H1 (cell line): ENCODE measurements around the gene HS6ST1. TPM values are rescaled to one million over a fixed set of nuclear protein-coding genes. Genes with fewer than 3 reads are reported as not detected.

Experiments used
- CTCF ChIA-PET: fragments of 300-600 bp; sonication (Branson Sonifier 250); formaldehyde crosslinking; loops from one replicate; lab custom pipeline; 2021; ENCODE audit not compliant: partially characterized antibody; lab: Charles Lee
- POLR2A ChIA-PET: fragments of 300-600 bp; sonication (Branson Sonifier 250); formaldehyde crosslinking; loops from one replicate; lab custom pipeline; 2021; ENCODE audit warnings: inconsistent platforms; ENCODE audit not compliant: partially characterized antibody; lab: Charles Lee
- DNase-seq, 2 experiments: peaks; one replicate each; pipeline versions ENCODE4 v3.0.0 to v3.0.0-alpha.2; 2010 to 2022; ENCODE audit warnings: low spot score in 2 of 2, low read depth in 1 of 2, mixed read lengths in 1 of 2
- FAIRE-seq: peaks from 2 replicates; lab custom pipeline; 2011; peaks lifted over from hg19 to GRCh38; lab: Jason Lieb, UNC
- H2AFZ ChIP-seq: 2 replicates; pipeline ENCODE4 v1.8.1; 2012; ENCODE audit warnings: low read length, inconsistent platforms
- H2AK5ac ChIP-seq: 2 replicates; pipeline ENCODE4 v1.6.1; 2013; ENCODE audit warnings: low read depth, low read length
- H2BK120ac ChIP-seq: replicated peaks from 2 replicates; pipeline ENCODE3; 2013; ENCODE audit warnings: low read depth, low read length, inconsistent platforms
- H2BK12ac ChIP-seq: 2 replicates; pipeline ENCODE4 v1.6.1; 2013; ENCODE audit warnings: low read depth, low read length
- H2BK15ac ChIP-seq: 2 replicates; pipeline ENCODE4 v1.6.1; 2013; ENCODE audit warnings: low read length
- H2BK20ac ChIP-seq: 2 replicates; pipeline ENCODE4 v1.6.1; 2013; ENCODE audit warnings: low read length
- H2BK5ac ChIP-seq: 2 replicates; pipeline ENCODE4 v1.6.1; 2013; ENCODE audit warnings: low read depth, low read length
- H3K14ac ChIP-seq: 2 replicates; pipeline ENCODE4 v1.6.1; 2013; ENCODE audit warnings: inconsistent platforms; ENCODE audit not compliant: insufficient read length
- H3K18ac ChIP-seq: 2 replicates; pipeline ENCODE4 v1.6.1; 2013; ENCODE audit warnings: low read length; ENCODE audit errors: extremely low read depth
- H3K23ac ChIP-seq: 2 replicates; pipeline ENCODE4 v1.6.1; 2013; ENCODE audit warnings: inconsistent platforms; ENCODE audit not compliant: insufficient read length
- H3K23me2 ChIP-seq: 2 replicates; pipeline ENCODE4 v1.6.1; 2013; ENCODE audit warnings: low read depth, low read length
- H3K27ac ChIP-seq: 2 replicates; pipeline ENCODE4 v1.6.1; 2011; ENCODE audit warnings: low read depth, low read length, inconsistent platforms
- H3K27me3 ChIP-seq, 4 experiments: replicated peaks in 1 of 4; 1 replicate in 1 of 4; 2 replicates in 3 of 4; pipeline versions ENCODE4 v1.6.1 to v1.8.1; 2011 to 2013; ENCODE audit warnings: low read length in 3 of 4, mild to moderate bottlenecking in 3 of 4, inconsistent platforms in 2 of 4, mixed read lengths in 2 of 4, moderate library complexity in 1 of 4; ENCODE audit not compliant: control insufficient read depth in 3 of 4, insufficient read depth in 3 of 4; ENCODE audit errors: extremely low read depth in 1 of 4
- H3K36me3 ChIP-seq, 4 experiments: 2 replicates each; pipeline versions ENCODE4 v1.6.1 to v1.8.1; 2011 to 2013; ENCODE audit warnings: mild to moderate bottlenecking in 4 of 4, low read length in 3 of 4, moderate library complexity in 2 of 4, control low read depth in 1 of 4, inconsistent platforms in 1 of 4; ENCODE audit not compliant: insufficient read depth in 4 of 4, control insufficient read depth in 2 of 4
- H3K4ac ChIP-seq: replicated peaks from 2 replicates; pipeline ENCODE3; 2013; ENCODE audit warnings: low read length, low read depth, mixed read lengths, inconsistent platforms; ENCODE audit not compliant: insufficient read length
- H3K4me1 ChIP-seq, 4 experiments: replicated peaks in 1 of 4; 1 replicate in 1 of 4; 2 replicates in 3 of 4; pipeline versions ENCODE4 v1.6.1 to v1.8.1; 2011 to 2013; ENCODE audit warnings: low read length in 3 of 4, inconsistent platforms in 2 of 4, mixed read lengths in 1 of 4; ENCODE audit not compliant: insufficient read depth in 4 of 4, control insufficient read depth in 3 of 4
- H3K4me2 ChIP-seq, 2 experiments: 2 replicates each; pipeline versions ENCODE4 v1.6.1 to v1.8.1; 2011 to 2013; ENCODE audit warnings: low read depth in 2 of 2, low read length in 2 of 2, control low read depth in 1 of 2, inconsistent platforms in 1 of 2, mild to moderate bottlenecking in 1 of 2; ENCODE audit not compliant: insufficient read depth in 1 of 2
- H3K4me3 ChIP-seq, 4 experiments: fragments of 200-600, 300-600 bp in 1 of 4; sonication (generic), shearing (Covaris generic), sonication (Bioruptor Twin) in 1 of 4; 2 replicates each; pipeline versions ENCODE4 v1.5.1 to v1.8.1; 2011 to 2016; ENCODE audit warnings: low read length in 4 of 4, low read depth in 3 of 4, control low read depth in 2 of 4, inconsistent platforms in 2 of 4, mild to moderate bottlenecking in 2 of 4, mixed read lengths in 1 of 4, moderate library complexity in 1 of 4; ENCODE audit not compliant: insufficient read depth in 2 of 4; ENCODE audit errors: extremely low read depth in 1 of 4
- H3K56ac ChIP-seq: replicated peaks from 2 replicates; pipeline ENCODE3; 2013; ENCODE audit warnings: low read depth, mild to moderate bottlenecking, mixed read lengths, low read length, inconsistent platforms; ENCODE audit not compliant: insufficient read length
- H3K79me1 ChIP-seq: 2 replicates; pipeline ENCODE4 v1.6.1; 2013; ENCODE audit warnings: low read depth, low read length, control low read depth
- H3K79me2 ChIP-seq, 2 experiments: 2 replicates each; pipeline versions ENCODE4 v1.6.1 to v1.8.1; 2012 to 2013; ENCODE audit warnings: low read length in 2 of 2, mild to moderate bottlenecking in 2 of 2, inconsistent platforms in 1 of 2; ENCODE audit not compliant: insufficient read depth in 2 of 2, control insufficient read depth in 1 of 2
- H3K9ac ChIP-seq, 4 experiments: replicated peaks in 1 of 4; 1 replicate in 1 of 4; 2 replicates in 3 of 4; pipeline versions ENCODE4 v1.6.1 to v1.8.1; 2011 to 2013; ENCODE audit warnings: low read depth in 3 of 4, low read length in 3 of 4, control low read depth in 2 of 4, mild to moderate bottlenecking in 2 of 4, moderate library complexity in 2 of 4, inconsistent platforms in 1 of 4; ENCODE audit errors: extremely low read depth in 1 of 4
- H3K9me3 ChIP-seq, 2 experiments: 2 replicates each; pipeline versions ENCODE4 v1.6.1 to v1.8.1; 2012 to 2013; ENCODE audit warnings: mild to moderate bottlenecking in 2 of 2, moderate library complexity in 2 of 2, control low read depth in 1 of 2, inconsistent platforms in 1 of 2, low read depth in 1 of 2, low read length in 1 of 2, mixed read lengths in 1 of 2; ENCODE audit not compliant: insufficient read depth in 2 of 2
- H4K20me1 ChIP-seq, 2 experiments: replicated peaks in 1 of 2; 2 replicates each; pipeline versions ENCODE3 to v1.8.1; 2011 to 2013; ENCODE audit warnings: inconsistent platforms in 2 of 2, low read length in 2 of 2, mild to moderate bottlenecking in 1 of 2; ENCODE audit not compliant: insufficient read depth in 2 of 2, control insufficient read depth in 1 of 2
- H4K5ac ChIP-seq: 2 replicates; pipeline ENCODE4 v1.6.1; 2013; ENCODE audit warnings: low read length, low read depth, mixed read lengths, inconsistent platforms; ENCODE audit not compliant: insufficient read length
- H4K8ac ChIP-seq: 2 replicates; pipeline ENCODE4 v1.8.0; 2013; ENCODE audit warnings: mild to moderate bottlenecking, moderate library complexity, low read length, inconsistent platforms; ENCODE audit not compliant: insufficient read depth; ENCODE audit errors: extremely low read depth
- H4K91ac ChIP-seq: replicated peaks from 2 replicates; pipeline ENCODE3; 2013; ENCODE audit warnings: low read length, mixed read lengths, inconsistent platforms; ENCODE audit not compliant: insufficient read length
- CBX5 ChIP-seq: fragments of 300-800, 300-1000 bp; sonication (generic); IDR thresholded peaks from 2 replicates; pipeline ENCODE4 v1.7.1; 2016; ENCODE audit warnings: antibody characterized with exemption, low read length, low read depth
- CHD2 ChIP-seq: IDR thresholded peaks from 2 replicates; pipeline ENCODE4 v1.6.1; 2012; ENCODE audit warnings: low read length, improper control_type of control experiment
- EZH2 ChIP-seq: fragments of 200-600 bp; sonication (generic); IDR thresholded peaks from 2 replicates; pipeline ENCODE4 v1.7.1; 2012; ENCODE audit warnings: low read depth, mild to moderate bottlenecking, moderate library complexity, low read length, inconsistent platforms; ENCODE audit not compliant: severe bottlenecking
- KDM5A ChIP-seq: fragments of 200-600 bp; IDR thresholded peaks from 2 replicates; pipeline ENCODE4 v1.7.1; 2012; ENCODE audit warnings: mild to moderate bottlenecking, low read length, inconsistent platforms, mixed read lengths
- MAFK ChIP-seq: IDR thresholded peaks from 2 replicates; pipeline ENCODE4 v1.6.1; 2012; ENCODE audit warnings: low read depth, mild to moderate bottlenecking, improper control_type of control experiment, low read length
- NANOG ChIP-seq: IDR thresholded peaks from 2 replicates; pipeline ENCODE4 v1.6.1; 2011; ENCODE audit warnings: low read length, low read depth, mild to moderate bottlenecking, inconsistent platforms; ENCODE audit not compliant: insufficient read depth, poor library complexity, severe bottlenecking
- NRF1 ChIP-seq: IDR thresholded peaks from 2 replicates; pipeline ENCODE4 v1.6.1; 2011; ENCODE audit warnings: mild to moderate bottlenecking, low read depth, low read length, improper control_type of control experiment
- RFX5 ChIP-seq: IDR thresholded peaks from 2 replicates; pipeline ENCODE4 v1.6.1; 2011; ENCODE audit warnings: low read depth, low read length, improper control_type of control experiment, borderline replicate concordance
- SIN3A ChIP-seq, 2 experiments: IDR thresholded peaks in 1 of 2; conservative IDR thresholded peaks in 1 of 2; 2 replicates each; pipeline ENCODE4 v1.6.1; 2011 to 2012; ENCODE audit warnings: low read length in 2 of 2, improper control_type of control experiment in 1 of 2, low read depth in 1 of 2, mild to moderate bottlenecking in 1 of 2
- SIX5 ChIP-seq: IDR thresholded peaks from 2 replicates; pipeline ENCODE4 v1.6.1; 2011; ENCODE audit warnings: mild to moderate bottlenecking, low read depth, low read length
- SRF ChIP-seq: IDR thresholded peaks from 2 replicates; pipeline ENCODE4 v1.6.1; 2011; ENCODE audit warnings: mild to moderate bottlenecking, low read depth, low read length, moderate library complexity
- TAF1 ChIP-seq: IDR thresholded peaks from 2 replicates; pipeline ENCODE4 v1.6.1; 2011; ENCODE audit warnings: mild to moderate bottlenecking, low read depth, low read length
- YY1 ChIP-seq: IDR thresholded peaks from 2 replicates; pipeline ENCODE4 v1.6.1; 2011; ENCODE audit warnings: low read depth, mild to moderate bottlenecking, low read length
- WGBS, 2 experiments: shearing (Covaris generic) in 1 of 2; methylation state at CpG; one replicate each; pipeline versions ENCODE4 v1.1.6 to v1.1.7; 2013 to 2015; ENCODE audit warnings: low lambda C conversion rate in 2 of 2, mixed read lengths in 2 of 2, inconsistent platforms in 1 of 2, low coverage in 1 of 2, missing lambda C conversion rate in 1 of 2; ENCODE audit not compliant: insufficient replicate concordance in 2 of 2, insufficient coverage in 1 of 2, insufficient read length in 1 of 2; ENCODE audit errors: extremely low coverage in 1 of 2, missing lambda C conversion rate in 1 of 2; 5-methylcytosine and 5-hydroxymethylcytosine counted together
- polyA plus RNA-seq, 7 experiments: library from polyadenylated mRNA; depleted of rRNA in 3 of 7; stranded (reverse) in 5 of 7; unstranded in 2 of 7; fragments of >200 nt in 5 of 7; fragments of 200-250 nt in 2 of 7; gene quantifications; 1 replicate in 5 of 7; 2 replicates in 1 of 7; 4 replicates in 1 of 7; pipeline versions ENCODE4 v1.2.1 to v1.2.3, GENCODE V29; 2011 to 2013; ENCODE audit warnings: missing spikeins in 2 of 7, mixed read lengths in 2 of 7
- total RNA-seq: library from RNA; stranded (reverse); fragmentation: NEBNext Ultra II Directional; extraction: Animal tissue kit (Norgen Biotek cat#: 25700); gene quantifications from 2 replicates; pipeline ENCODE4 v1.2.1, GENCODE V29; 2021

Gene HS6ST1
- total and polyA plus RNA-seq, 2 of the 8 experiments (the other 6 are each of a cell fraction or from before 2014, with no cell fraction given) = 37.4 to 74.6 TPM

DNA sequence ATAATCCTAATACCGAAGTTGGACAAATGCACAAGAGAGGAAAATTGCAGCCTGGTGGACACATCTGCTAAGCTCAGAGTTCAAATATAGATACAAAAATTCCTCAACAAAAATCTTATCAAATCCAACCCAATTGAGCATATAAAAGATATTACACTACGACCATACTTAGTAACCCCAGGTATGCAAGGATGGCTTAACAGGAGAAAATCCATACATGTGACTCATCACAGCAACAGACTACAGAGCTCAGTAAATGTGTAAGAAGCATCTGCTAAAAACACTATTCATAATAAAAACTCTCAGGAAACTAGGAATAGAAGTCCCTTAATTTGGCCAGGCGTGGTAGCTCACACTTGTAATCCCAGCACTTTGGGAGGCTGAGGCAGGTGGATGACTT is 28.3 kb downstream of the HS6ST1 start:
- Histone ChIP-seq H3K9ac (no peak overlapping the region), H3K4ac (no peak overlapping the region), H4K91ac (no peak overlapping the region), H3K14ac (no peak overlapping the region), H2BK120ac (no peak overlapping the region), H3K9me3 (no peaks in the 10 kb centered on the region), H3K79me2 (peaks cover 3 to 98% of the 10 kb centered on the region in 2 experiments; a peak in 3 of 4 replicates), H4K8ac (no peak overlapping the region), H3K36me3 (peaks cover 0 to 4% (median 0%) of the 10 kb centered on the region in 4 experiments; a peak in 3 of 8 replicates), H2BK12ac (no peak overlapping the region), H3K79me1 (peaks cover 54% of the 10 kb centered on the region), H3K23me2 (no peaks in the 10 kb centered on the region), H3K4me2 (no peak overlapping the region), H3K23ac (no peak overlapping the region), H3K56ac (no peak overlapping the region), H3K27me3 (no peaks in the 10 kb centered on the region), H3K4me1 (peaks cover 4 to 49% (median 28%) of the 10 kb centered on the region in 4 experiments), H3K18ac (no peak overlapping the region), H2AK5ac (no peak overlapping the region), H4K5ac (no peak overlapping the region), H2BK5ac (no peak overlapping the region), H4K20me1 (peaks cover 51 to 68% of the 10 kb centered on the region in 2 experiments), H2BK15ac (no peak overlapping the region), H3K27ac (no peak overlapping the region), H2AFZ (no peak overlapping the region), H3K4me3 (no peak overlapping the region), H2BK20ac (no peak overlapping the region)
- ChIA-PET CTCF (interaction anchor here (1.0 to 2.1 kb wide), 6 partner anchors 10 to 110 kb away, joined by 3 to 5 read pairs (median 3); no protein-coding TSS in a partner anchor), POLR2A (interaction anchor here (0.9 to 1.1 kb wide), 2 partner anchors 10 to 27 kb away, joined by 3 read pairs; no protein-coding TSS in a partner anchor)
- DNase-seq = no peak
- no peak for TF ChIP-seq RFX5
- TF ChIP-seq YY1 = no peak
- TF ChIP-seq TAF1 = no peak
- no peak for TF ChIP-seq NANOG
- TF ChIP-seq NRF1 = no peak
- no peak for TF ChIP-seq CBX5
- no peak for TF ChIP-seq SIX5
- TF ChIP-seq EZH2 = no peak
- TF ChIP-seq CHD2 = no peak
- TF ChIP-seq KDM5A = no peak
- TF ChIP-seq SRF = no peak
- TF ChIP-seq SIN3A (conservative IDR thresholded peaks at IDR 0.05 in 1 of 2, IDR thresholded peaks at IDR 0.05 in 1 of 2; ENCODE audit: low read depth in 1 of 2, low read length in 2 of 2) = no peak
- TF ChIP-seq MAFK = no peak
- WGBS, 2 experiments = 90% methylated on average over 3 of the region's 3 CpGs; no CpG with 5 or more reads in 1 of the 2 experiments
- no peak for FAIRE-seq
